Thyroid gland (tissue), 4 donors: ENCODE results near the gene NPRL2. TPM values are rescaled to one million over a fixed set of nuclear protein-coding genes. Genes with fewer than 3 reads are reported as not detected.

Source experiments
- DNase-seq, 2 donors: peaks; one replicate each; pipeline ENCODE4 v3.0.0-alpha.2; 2019
- H3K27ac ChIP-seq, 3 donors: fragments of 200-600 bp; sonication (generic); 1 replicate in 2 of 3; 2 replicates in 1 of 3; pipeline ENCODE4 v1.5.1; 2016 to 2019; ENCODE audit warnings: mild to moderate bottlenecking in 1 of 3, moderate library complexity in 1 of 3
- H3K27me3 ChIP-seq: fragments of 200-600 bp; sonication (generic); one replicate; pipeline ENCODE4 v1.5.1; 2019
- H3K36me3 ChIP-seq, 2 donors: fragments of 200-600 bp; sonication (generic); one replicate each; pipeline ENCODE4 v1.5.1; 2016 to 2019
- H3K4me1 ChIP-seq, 2 donors: fragments of 200-600 bp; sonication (generic); one replicate each; pipeline ENCODE4 v1.5.1; 2017 to 2019
- H3K4me3 ChIP-seq, 3 donors: fragments of 200-600 bp; sonication (generic); replicated peaks in 1 of 3; 1 replicate in 2 of 3; 2 replicates in 1 of 3; pipeline ENCODE4 v1.5.1; 2016; ENCODE audit warnings: mild to moderate bottlenecking in 1 of 3
- H3K9me3 ChIP-seq: fragments of 200-600 bp; sonication (generic); one replicate; pipeline ENCODE4 v1.5.1; 2017
- POLR2A ChIP-seq, 2 donors: fragments of 450-650 bp; IDR thresholded peaks; one replicate each; pipeline ENCODE4 v1.6.1; 2017; ENCODE audit warnings: antibody characterized with exemption in 2 of 2, mild to moderate bottlenecking in 2 of 2, moderate library complexity in 1 of 2
- WGBS, 2 donors: methylation state at CpG; one replicate each; pipeline ENCODE4 v1.1.5; 2017; 5-methylcytosine and 5-hydroxymethylcytosine counted together
- intact Hi-C: fragments of 100-400 bp; cut with DNase I; formaldehyde crosslinking; loops from one replicate; pipeline ENCODE4 v1.15.1; 2023
- total RNA-seq, 4 donors: library from RNA; depleted of rRNA; stranded (reverse); fragments of >200 nt; gene quantifications; one replicate each; pipeline ENCODE4 v1.2.3, GENCODE V29; 2016
- TF ChIP-seq, protein P1 (sequence below), 6 experiments: fragments of 200-600 bp in 3 of 6; fragments of 450-650 bp in 3 of 6; sonication (generic) in 3 of 6; IDR thresholded peaks; one replicate each; pipeline ENCODE4 v1.5.1; 2016 to 2019; ENCODE audit warnings: antibody characterized with exemption in 6 of 6, mild to moderate bottlenecking in 2 of 6, inconsistent platforms in 1 of 6, moderate library complexity in 1 of 6

NPRL2 gene
- total RNA-seq, 4 donors from 2014 or later: 13.4 to 30.6 (median 24.7) TPM

DNA sequence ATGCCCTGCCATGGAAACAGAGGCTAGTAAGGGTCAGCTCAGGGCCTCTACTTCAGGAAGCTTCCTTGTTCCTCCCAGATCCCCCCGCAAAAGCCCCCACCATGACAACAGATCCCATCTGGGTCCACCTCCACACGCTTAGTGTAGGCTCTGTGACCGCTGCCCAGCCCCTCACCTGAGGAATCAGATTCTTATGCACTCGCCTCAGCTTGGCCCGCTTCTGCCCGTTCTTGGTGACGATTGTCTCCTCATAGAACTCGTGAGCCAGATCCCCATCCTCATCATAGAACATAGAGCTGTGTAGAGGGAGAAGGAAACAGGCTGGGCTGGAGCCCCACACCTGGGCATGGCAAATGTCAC, 24.4 kb downstream of the NPRL2 start:
- Histone ChIP-seq H3K27me3 (no peaks in the 10 kb centered on the region), H3K4me1 (peaks cover 20 to 33% of the 10 kb centered on the region in 2 donors), H3K36me3 (peaks cover 21% of the 10 kb centered on the region in 2 donors), H3K9me3 (no peaks in the 10 kb centered on the region), H3K27ac (peak overlapping the region in 1 of 3 donors; percentile 98), H3K4me3 (no peak overlapping the region)
- no peak for DNase-seq
- 90 to 92% methylated on average over 8 of the region's 8 CpGs for WGBS, 2 donors
- intact Hi-C loops: loop anchor here (5.0 kb wide), 1 partner anchor 34 kb away; the partner anchor contains the start of gene IFRD2
- TF ChIP-seq, protein P1, sequence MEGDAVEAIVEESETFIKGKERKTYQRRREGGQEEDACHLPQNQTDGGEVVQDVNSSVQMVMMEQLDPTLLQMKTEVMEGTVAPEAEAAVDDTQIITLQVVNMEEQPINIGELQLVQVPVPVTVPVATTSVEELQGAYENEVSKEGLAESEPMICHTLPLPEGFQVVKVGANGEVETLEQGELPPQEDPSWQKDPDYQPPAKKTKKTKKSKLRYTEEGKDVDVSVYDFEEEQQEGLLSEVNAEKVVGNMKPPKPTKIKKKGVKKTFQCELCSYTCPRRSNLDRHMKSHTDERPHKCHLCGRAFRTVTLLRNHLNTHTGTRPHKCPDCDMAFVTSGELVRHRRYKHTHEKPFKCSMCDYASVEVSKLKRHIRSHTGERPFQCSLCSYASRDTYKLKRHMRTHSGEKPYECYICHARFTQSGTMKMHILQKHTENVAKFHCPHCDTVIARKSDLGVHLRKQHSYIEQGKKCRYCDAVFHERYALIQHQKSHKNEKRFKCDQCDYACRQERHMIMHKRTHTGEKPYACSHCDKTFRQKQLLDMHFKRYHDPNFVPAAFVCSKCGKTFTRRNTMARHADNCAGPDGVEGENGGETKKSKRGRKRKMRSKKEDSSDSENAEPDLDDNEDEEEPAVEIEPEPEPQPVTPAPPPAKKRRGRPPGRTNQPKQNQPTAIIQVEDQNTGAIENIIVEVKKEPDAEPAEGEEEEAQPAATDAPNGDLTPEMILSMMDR (IDR thresholded peaks at IDR 0.05): no peak
- TF ChIP-seq POLR2A (IDR thresholded peaks at IDR 0.05): no peak

- DNase-seq: no peak
- Histone ChIP-seq H3K27me3 (no peaks in the 10 kb centered on the region), H3K36me3 (peaks cover 15 to 16% of the 10 kb centered on the region in 2 donors), H3K9me3 (no peaks in the 10 kb centered on the region), H3K4me1 (peaks cover 20 to 33% of the 10 kb centered on the region in 2 donors), H3K4me3 (no peak overlapping the region), H3K27ac (peak overlapping the region in 1 of 3 donors; percentile 98)
- no peak for TF ChIP-seq POLR2A (IDR thresholded peaks at IDR 0.05)
- TF ChIP-seq, protein P1 (IDR thresholded peaks at IDR 0.05): no peak
- 81 to 87% methylated on average over 10 to 11 of the region's 11 CpGs for WGBS, 2 donors
- intact Hi-C loops: loop anchor here (5.0 kb wide), 1 partner anchor 33 kb away; the partner anchor contains the start of gene IFRD2
Observed at GRCh38 chr3:50325497-50326181, 24.9 kb downstream of the NPRL2 start.

DNA sequence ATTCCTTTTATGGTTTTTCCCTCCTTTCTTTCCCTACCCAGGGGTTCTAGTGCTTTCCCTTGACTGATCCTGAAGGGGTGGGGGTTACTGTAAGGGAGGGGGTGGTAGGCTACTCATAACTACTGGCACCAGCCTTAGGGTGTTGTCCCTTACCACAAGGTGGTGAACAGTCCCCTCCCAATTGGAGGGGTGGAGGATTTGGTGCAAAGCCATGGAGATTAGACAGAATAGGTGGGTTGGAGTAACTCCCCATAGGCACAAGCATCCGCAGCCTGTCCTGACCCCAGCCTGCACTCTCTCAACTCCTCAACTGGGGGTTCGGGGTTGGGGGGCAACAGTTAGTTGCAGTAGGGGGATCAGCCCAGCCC, 25.5 kb downstream of the NPRL2 start:
- DNase-seq: no peak
- Histone ChIP-seq H3K4me1 (peaks cover 25 to 38% of the 10 kb centered on the region in 2 donors), H3K27me3 (no peaks in the 10 kb centered on the region), H3K4me3 (no peak overlapping the region), H3K27ac (peak overlapping the region in 2 of 3 donors; percentile 32 to 98), H3K36me3 (peaks cover 10% of the 10 kb centered on the region in 2 donors), H3K9me3 (no peaks in the 10 kb centered on the region)
- no peak for TF ChIP-seq POLR2A (IDR thresholded peaks at IDR 0.05)
- TF ChIP-seq, protein P1 (IDR thresholded peaks at IDR 0.05): no peak
- WGBS, 2 donors: 81 to 86% methylated on average over 2 of the region's 2 CpGs
- intact Hi-C loops: loop anchor here (5.0 kb wide), 1 partner anchor 33 kb away; the partner anchor contains the start of gene IFRD2

GRCh38 chr3:50324351-50325112, 26.0 kb downstream of the NPRL2 start:
- H3K4me1 ChIP-seq: peaks cover 30 to 44% of the 10 kb centered on the region in 2 donors
- H3K4me3 ChIP-seq: no peak overlapping the region
- H3K27ac ChIP-seq: peak overlapping the region; percentile 22 to 98 (median 32)
- peak; percentile 68 to 70 for DNase-seq
- intact Hi-C loops: loop anchor here (5.0 kb wide), 1 partner anchor 32 kb away; the partner anchor contains the start of gene IFRD2
- WGBS, 2 donors: 50 to 51% methylated on average over 2 to 4 of the region's 4 CpGs
- no peaks in the 10 kb centered on the region for H3K9me3 ChIP-seq
- TF ChIP-seq, protein P1 (IDR thresholded peaks at IDR 0.05): peak; percentile 52 to 87 (median 83)
- TF ChIP-seq POLR2A (IDR thresholded peaks at IDR 0.05): no peak
- no peaks in the 10 kb centered on the region for H3K27me3 ChIP-seq
- H3K36me3 ChIP-seq: peaks cover 4 to 5% of the 10 kb centered on the region in 2 donors
